Measurements from ENCODE around the gene BMPR1A. TPM values are rescaled to one million over a fixed set of nuclear protein-coding genes. Genes with fewer than 3 reads are reported as not detected.

BMPR1A gene
- total RNA-seq, 4 donors from 2014 or later, result 29.3 to 45.2 (median 38.0) TPM

GRCh38 chr10:86824151-86824550 lies 67.7 kb downstream of the BMPR1A start:
- 66% methylated on average over 4 of the region's 4 CpGs; no CpG with 5 or more reads in 1 of the 2 donors for WGBS, 2 donors (ENCODE audit: low coverage in 1 of 2)
- in situ Hi-C loops (cut with MboI; ENCODE audit: low pct_ligation_motif_present in 1 of 4, low pct_unique_long_range_greater_than_20kb in 1 of 4, low sequenced_read_pairs in 3 of 4) (no loop called here), intact Hi-C loops (cut with DNase I; ENCODE audit: low total_unique reads) (no loop called here)
- H3K36me3 ChIP-seq, result no peaks in the 10 kb centered on the region
- no peaks in the 10 kb centered on the region for H3K27me3 ChIP-seq
- H3K4me1 ChIP-seq, result peaks cover 3 to 34% (median 16%) of the 10 kb centered on the region in 4 donors
- no peak for DNase-seq
- H3K9me3 ChIP-seq, result no peaks in the 10 kb centered on the region
- H3K27ac ChIP-seq, result no peak overlapping the region
- no peak for TF ChIP-seq CTCF (IDR thresholded peaks at IDR 0.05)
- TF ChIP-seq POLR2A (IDR thresholded peaks at IDR 0.05), result no peak
- TF ChIP-seq EP300 (IDR thresholded peaks at IDR 0.05; ENCODE audit: low read depth), result no peak
- TF ChIP-seq POLR2AphosphoS5 (IDR thresholded peaks at IDR 0.05), result no peak
- H3K4me3 ChIP-seq, result no peak overlapping the region

- Histone ChIP-seq H3K4me1 (peaks cover 9 to 40% (median 28%) of the 10 kb centered on the region in 4 donors), H3K9me3 (no peaks in the 10 kb centered on the region), H3K36me3 (no peaks in the 10 kb centered on the region), H3K4me3 (no peak overlapping the region), H3K27ac (no peak overlapping the region), H3K27me3 (no peaks in the 10 kb centered on the region)
- intact Hi-C loops (cut with DNase I; ENCODE audit: low total_unique reads) (no loop called here), in situ Hi-C loops (cut with MboI; ENCODE audit: low pct_ligation_motif_present in 1 of 4, low pct_unique_long_range_greater_than_20kb in 1 of 4, low sequenced_read_pairs in 3 of 4) (no loop called here)
- WGBS, 2 donors (ENCODE audit: low coverage in 1 of 2), result 90 to 93% methylated on average over 2 of the region's 2 CpGs
- no peak for DNase-seq
- TF ChIP-seq CTCF (IDR thresholded peaks at IDR 0.05) (no peak), POLR2A (IDR thresholded peaks at IDR 0.05) (no peak), EP300 (IDR thresholded peaks at IDR 0.05; ENCODE audit: low read depth) (no peak), POLR2AphosphoS5 (IDR thresholded peaks at IDR 0.05) (no peak)
These were observed 68.9 kb downstream of the BMPR1A start for GRCh38 chr10:86825366-86825765.

- H3K4me1 ChIP-seq, result peaks cover 13 to 46% (median 32%) of the 10 kb centered on the region in 4 donors
- H3K27ac ChIP-seq, result no peak overlapping the region
- in situ Hi-C loops (cut with MboI; ENCODE audit: low pct_ligation_motif_present in 1 of 4, low pct_unique_long_range_greater_than_20kb in 1 of 4, low sequenced_read_pairs in 3 of 4), result no loop called here
- intact Hi-C loops (cut with DNase I; ENCODE audit: low total_unique reads), result no loop called here
- no peaks in the 10 kb centered on the region for H3K27me3 ChIP-seq
- no peaks in the 10 kb centered on the region for H3K36me3 ChIP-seq
- H3K4me3 ChIP-seq, result no peak overlapping the region
- H3K9me3 ChIP-seq, result no peaks in the 10 kb centered on the region
- 76 to 89% methylated on average over 3 to 7 of the region's 7 CpGs for WGBS, 2 donors (ENCODE audit: low coverage in 1 of 2)
- no peak for DNase-seq
- TF ChIP-seq POLR2A (IDR thresholded peaks at IDR 0.05) (no peak), CTCF (IDR thresholded peaks at IDR 0.05) (no peak), EP300 (IDR thresholded peaks at IDR 0.05; ENCODE audit: low read depth) (no peak)
These were observed 71.2 kb downstream of the BMPR1A start for GRCh38 chr10:86827639-86828038.

GRCh38 chr10:86828145-86828544 lies 71.7 kb downstream of the BMPR1A start:
- no peaks in the 10 kb centered on the region for H3K36me3 ChIP-seq
- in situ Hi-C loops (cut with MboI; ENCODE audit: low pct_ligation_motif_present in 1 of 4, low pct_unique_long_range_greater_than_20kb in 1 of 4, low sequenced_read_pairs in 3 of 4), result no loop called here
- TF ChIP-seq POLR2A (IDR thresholded peaks at IDR 0.05) (no peak), POLR2AphosphoS5 (IDR thresholded peaks at IDR 0.05) (no peak), EP300 (IDR thresholded peaks at IDR 0.05; ENCODE audit: low read depth) (no peak), CTCF (IDR thresholded peaks at IDR 0.05) (no peak)
- H3K27me3 ChIP-seq, result no peaks in the 10 kb centered on the region
- intact Hi-C loops (cut with DNase I; ENCODE audit: low total_unique reads), result no loop called here
- DNase-seq, result no peak
- WGBS, 2 donors (ENCODE audit: low coverage in 1 of 2), result 75 to 81% methylated on average over 5 of the region's 5 CpGs
- H3K9me3 ChIP-seq, result no peaks in the 10 kb centered on the region
- peaks cover 12 to 51% (median 32%) of the 10 kb centered on the region in 4 donors for H3K4me1 ChIP-seq
- H3K4me3 ChIP-seq, result no peak overlapping the region
- H3K27ac ChIP-seq, result no peak overlapping the region
